Measurements from ENCODE around the gene IGF1R. TPM values are rescaled to one million over a fixed set of nuclear protein-coding genes. Genes with fewer than 3 reads are reported as not detected.
A peak's percentile ranks its signal among the peaks of the same experiment; 100 is the strongest.

IGF1R gene
- total and polyA plus RNA-seq, 2 of the 8 experiments (the other 6 are each of a cell fraction or from before 2014, with no cell fraction given) = 32.9 to 109 TPM

DNA sequence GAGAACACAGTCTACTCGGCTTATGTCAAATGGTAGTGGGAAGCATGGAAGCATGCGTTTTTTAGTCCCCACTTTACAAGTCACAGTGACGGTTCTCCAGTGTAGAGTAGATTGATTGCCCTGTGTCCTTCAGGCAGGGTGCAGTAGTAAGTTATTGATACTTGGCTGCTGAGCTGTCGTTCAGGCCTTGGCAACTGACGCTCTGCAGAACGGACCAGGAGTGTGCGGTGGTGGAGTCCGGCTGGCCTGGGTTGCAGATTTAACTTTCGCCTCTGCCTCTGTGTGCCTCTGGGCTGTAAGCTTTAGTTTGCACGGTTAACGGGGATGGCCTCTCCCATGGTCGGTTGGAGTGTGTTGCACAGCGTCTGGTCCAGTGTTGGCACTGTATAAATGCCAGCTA is 58.6 kb downstream of the IGF1R start:
- WGBS, 2 experiments (ENCODE audit: extremely low coverage in 1 of 2, insufficient coverage in 1 of 2, insufficient read length in 1 of 2, insufficient replicate concordance in 2 of 2, low coverage in 1 of 2, low lambda C conversion rate in 2 of 2, missing lambda C conversion rate in 1 of 2) = 94% methylated on average over 13 of the region's 13 CpGs; no CpG with 5 or more reads in 1 of the 2 experiments
- Histone ChIP-seq H2AFZ (ENCODE audit: low read length) (no peak overlapping the region), H3K79me1 (ENCODE audit: low read depth, low read length) (peaks cover 31% of the 10 kb centered on the region), H3K4ac (replicated peaks; ENCODE audit: insufficient read length, low read depth, low read length) (no peak overlapping the region), H4K5ac (ENCODE audit: insufficient read length, low read depth, low read length) (no peak overlapping the region), H2BK20ac (ENCODE audit: low read length) (no peak overlapping the region), H4K91ac (replicated peaks; ENCODE audit: insufficient read length, low read length) (no peak overlapping the region), H3K4me3 (ENCODE audit: extremely low read depth in 1 of 4, insufficient read depth in 2 of 4, low read depth in 3 of 4, low read length in 4 of 4) (no peak overlapping the region), H2AK5ac (ENCODE audit: low read depth, low read length) (no peak overlapping the region), H3K4me1 (replicated peaks in 1 of 4; ENCODE audit: control insufficient read depth in 3 of 4, insufficient read depth in 4 of 4, low read length in 3 of 4) (peaks cover 0 to 20% (median 13%) of the 10 kb centered on the region in 4 experiments), H3K23me2 (ENCODE audit: low read depth, low read length) (no peaks in the 10 kb centered on the region), H2BK5ac (ENCODE audit: low read depth, low read length) (no peak overlapping the region), H2BK15ac (ENCODE audit: low read length) (no peak overlapping the region), H3K36me3 (ENCODE audit: control insufficient read depth in 2 of 4, insufficient read depth in 4 of 4, low read length in 3 of 4) (peaks cover 0 to 17% (median 6%) of the 10 kb centered on the region in 4 experiments; a peak in 6 of 8 replicates), H3K14ac (ENCODE audit: insufficient read length) (no peak overlapping the region), H3K56ac (replicated peaks; ENCODE audit: insufficient read length, low read depth, low read length) (no peak overlapping the region), H2BK12ac (ENCODE audit: low read depth, low read length) (peak overlapping the region; percentile 31; the same call in 1 of the 2 replicates), H3K4me2 (ENCODE audit: insufficient read depth in 1 of 2, low read depth in 2 of 2, low read length in 2 of 2) (no peak overlapping the region), H3K9me3 (ENCODE audit: insufficient read depth in 2 of 2, low read depth in 1 of 2, low read length in 1 of 2) (no peaks in the 10 kb centered on the region), H3K27me3 (replicated peaks in 1 of 4; ENCODE audit: control insufficient read depth in 3 of 4, extremely low read depth in 1 of 4, insufficient read depth in 3 of 4, low read length in 3 of 4) (no peaks in the 10 kb centered on the region), H3K23ac (ENCODE audit: insufficient read length) (no peak overlapping the region), H3K79me2 (ENCODE audit: control insufficient read depth in 1 of 2, insufficient read depth in 2 of 2, low read length in 2 of 2) (peaks cover 42 to 100% of the 10 kb centered on the region in 2 experiments), H4K8ac (ENCODE audit: extremely low read depth, insufficient read depth, low read length) (no peak overlapping the region), H4K20me1 (replicated peaks in 1 of 2; ENCODE audit: control insufficient read depth in 1 of 2, insufficient read depth in 2 of 2, low read length in 2 of 2) (peaks cover 32 to 56% of the 10 kb centered on the region in 2 experiments), H3K27ac (ENCODE audit: low read depth, low read length) (no peak overlapping the region), H2BK120ac (replicated peaks; ENCODE audit: low read depth, low read length) (no peak overlapping the region), H3K9ac (replicated peaks in 1 of 4; ENCODE audit: extremely low read depth in 1 of 4, low read depth in 3 of 4, low read length in 3 of 4) (no peak overlapping the region), H3K18ac (ENCODE audit: extremely low read depth, low read length) (no peak overlapping the region)
- DNase-seq (ENCODE audit: low read depth in 1 of 2, low spot score in 2 of 2) (no peak), FAIRE-seq (no peak)
- POLR2A ChIA-PET (ENCODE audit: partially characterized antibody) = interaction anchor here (0.8 kb wide), 1 partner anchor 19 kb away, joined by 3 read pairs; no protein-coding TSS in a partner anchor
- CTCF ChIA-PET (ENCODE audit: partially characterized antibody) = interaction anchor here (0.8 to 1.9 kb wide), 4 partner anchors 7 to 183 kb away, joined by 3 to 6 read pairs (median 4); no protein-coding TSS in a partner anchor
- TF ChIP-seq TEAD4 (IDR thresholded peaks at IDR 0.05; ENCODE audit: low read depth, low read length) (no peak), SRF (IDR thresholded peaks at IDR 0.05; ENCODE audit: low read depth, low read length) (no peak), RXRA (IDR thresholded peaks at IDR 0.05; ENCODE audit: insufficient read depth, low read depth, low read length) (no peak), JUN (IDR thresholded peaks at IDR 0.05; ENCODE audit: low read depth, low read length) (no peak), CTBP2 (IDR thresholded peaks at IDR 0.05; ENCODE audit: borderline replicate concordance, insufficient read depth, insufficient read length, low read length) (no peak), SAP30 (IDR thresholded peaks at IDR 0.05; ENCODE audit: insufficient read depth, insufficient replicate concordance, low read length) (no peak), SIRT6 (IDR thresholded peaks at IDR 0.05; ENCODE audit: low read length) (no peak), EGR1 (IDR thresholded peaks at IDR 0.05; ENCODE audit: borderline replicate concordance, low read depth, low read length) (no peak), SP4 (IDR thresholded peaks at IDR 0.05; ENCODE audit: low read length) (no peak), SP2 (IDR thresholded peaks at IDR 0.05; ENCODE audit: low read length) (no peak), SIN3A (conservative IDR thresholded peaks at IDR 0.05 in 1 of 2, IDR thresholded peaks at IDR 0.05 in 1 of 2; ENCODE audit: low read depth in 1 of 2, low read length in 2 of 2) (no peak), YY1 (IDR thresholded peaks at IDR 0.05; ENCODE audit: low read depth, low read length) (no peak), BACH1 (IDR thresholded peaks at IDR 0.05; ENCODE audit: low read length) (no peak), CBX8 (IDR thresholded peaks at IDR 0.05; ENCODE audit: borderline replicate concordance, low read depth, low read length) (no peak)
